ENCODE data around the gene SLC22A5. TPM values are rescaled to one million over a fixed set of nuclear protein-coding genes. Genes with fewer than 3 reads are reported as not detected.
A peak's percentile ranks its signal among the peaks of the same experiment; 100 is the strongest.

SLC22A5 gene
- polyA plus RNA-seq, 1 donor (not counting 4 experiments of a cell fraction or from before 2014, with no cell fraction given) = 14.8 TPM

DNA sequence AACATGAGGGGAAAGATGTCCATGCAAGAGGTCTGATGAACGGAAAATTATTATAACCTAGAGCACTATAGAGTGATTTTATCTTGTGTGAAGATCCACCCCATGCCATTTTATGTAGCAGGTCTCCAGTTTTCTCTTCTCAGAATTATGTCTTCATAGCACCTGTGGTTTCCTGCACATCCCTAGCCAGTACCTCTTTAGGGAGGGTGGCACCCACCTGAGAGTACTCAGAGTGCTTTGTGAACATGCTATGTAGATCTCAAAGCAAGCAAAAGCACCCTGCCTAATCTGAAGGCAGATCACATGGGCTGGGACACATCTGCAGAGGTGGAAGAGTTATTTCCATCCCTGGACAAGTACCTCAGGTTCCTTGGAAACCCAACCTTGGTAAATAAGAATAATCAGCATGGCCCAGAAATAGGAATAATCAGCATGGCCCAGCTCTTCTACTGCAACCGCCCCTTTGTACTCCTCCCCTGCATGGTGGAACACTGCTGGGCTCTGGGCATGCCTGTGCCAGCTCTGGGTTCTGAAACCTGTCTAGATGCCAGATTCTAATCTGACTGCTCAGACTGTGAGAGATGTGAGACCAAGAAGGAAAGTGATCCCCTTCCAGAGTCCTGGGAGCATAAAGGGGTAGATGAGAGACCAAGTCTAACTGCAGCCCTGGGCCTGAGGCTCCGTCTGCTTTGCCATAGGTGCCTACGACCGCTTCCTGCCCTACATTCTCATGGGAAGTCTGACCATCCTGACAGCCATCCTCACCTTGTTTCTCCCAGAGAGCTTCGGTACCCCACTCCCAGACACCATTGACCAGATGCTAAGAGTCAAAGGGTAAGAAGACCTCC lies 23.7 kb downstream of the SLC22A5 start:
- H3K36me3 ChIP-seq (ENCODE audit: control insufficient read depth in 2 of 2, extremely low read depth in 1 of 2, insufficient read depth in 2 of 2, low read length in 2 of 2) = peaks cover 16 to 36% of the 10 kb centered on the region in 2 experiments
- no peak for DNase-seq (ENCODE audit: low read depth, low spot score)
- peak; percentile 23 for FAIRE-seq
- H3K9me1 ChIP-seq (ENCODE audit: control insufficient read depth, extremely low read depth, insufficient read depth, low read length) = no peaks in the 10 kb centered on the region
- no peaks in the 10 kb centered on the region for H4K20me1 ChIP-seq (ENCODE audit: control insufficient read depth, extremely low read depth, insufficient read depth, low read length)
- peaks cover 73% of the 10 kb centered on the region for H3K4me1 ChIP-seq (ENCODE audit: control insufficient read depth, extremely low read depth, insufficient read depth, low read length)
- H3K27me3 ChIP-seq (ENCODE audit: control insufficient read depth, extremely low read depth, insufficient read depth, low read length) = no peaks in the 10 kb centered on the region
- TF ChIP-seq EZH2 (IDR thresholded peaks at IDR 0.05; ENCODE audit: low read length) = no peak
- TF ChIP-seq, protein P1, sequence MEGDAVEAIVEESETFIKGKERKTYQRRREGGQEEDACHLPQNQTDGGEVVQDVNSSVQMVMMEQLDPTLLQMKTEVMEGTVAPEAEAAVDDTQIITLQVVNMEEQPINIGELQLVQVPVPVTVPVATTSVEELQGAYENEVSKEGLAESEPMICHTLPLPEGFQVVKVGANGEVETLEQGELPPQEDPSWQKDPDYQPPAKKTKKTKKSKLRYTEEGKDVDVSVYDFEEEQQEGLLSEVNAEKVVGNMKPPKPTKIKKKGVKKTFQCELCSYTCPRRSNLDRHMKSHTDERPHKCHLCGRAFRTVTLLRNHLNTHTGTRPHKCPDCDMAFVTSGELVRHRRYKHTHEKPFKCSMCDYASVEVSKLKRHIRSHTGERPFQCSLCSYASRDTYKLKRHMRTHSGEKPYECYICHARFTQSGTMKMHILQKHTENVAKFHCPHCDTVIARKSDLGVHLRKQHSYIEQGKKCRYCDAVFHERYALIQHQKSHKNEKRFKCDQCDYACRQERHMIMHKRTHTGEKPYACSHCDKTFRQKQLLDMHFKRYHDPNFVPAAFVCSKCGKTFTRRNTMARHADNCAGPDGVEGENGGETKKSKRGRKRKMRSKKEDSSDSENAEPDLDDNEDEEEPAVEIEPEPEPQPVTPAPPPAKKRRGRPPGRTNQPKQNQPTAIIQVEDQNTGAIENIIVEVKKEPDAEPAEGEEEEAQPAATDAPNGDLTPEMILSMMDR (optimal IDR thresholded peaks at IDR 0.05 in 1 of 3, IDR thresholded peaks at IDR 0.05 in 1 of 3, conservative IDR thresholded peaks at IDR 0.05 in 1 of 3; ENCODE audit: extremely low read depth in 1 of 3, insufficient read depth in 2 of 3, low read length in 3 of 3) = no peak
- H3K9ac ChIP-seq (ENCODE audit: control insufficient read depth, extremely low read depth, insufficient read depth, low read length) = no peak overlapping the region
- no peaks in the 10 kb centered on the region for H3K9me3 ChIP-seq (ENCODE audit: control insufficient read depth, low read depth, low read length)
- no peak overlapping the region for H2AFZ ChIP-seq (ENCODE audit: control insufficient read depth, low read length)
- no peaks in the 10 kb centered on the region for H3K79me2 ChIP-seq (ENCODE audit: control insufficient read depth, insufficient read depth, low read length)
- no peak overlapping the region for H3K4me3 ChIP-seq (ENCODE audit: control insufficient read depth in 2 of 3, extremely low read depth in 1 of 3, insufficient read depth in 2 of 3, low read depth in 1 of 3, low read length in 3 of 3)
- no peak overlapping the region for H3K27ac ChIP-seq (ENCODE audit: control insufficient read depth, insufficient read depth, low read length)
- peak overlapping the region; percentile 8 for H3K4me2 ChIP-seq (ENCODE audit: control insufficient read depth, extremely low read depth, insufficient read depth, low read depth, low read length)
- dilution Hi-C loops (cut with MboI; ENCODE audit: extremely low pct_ligation_motif_present, low sequenced_read_pairs) = no loop called here

DNA sequence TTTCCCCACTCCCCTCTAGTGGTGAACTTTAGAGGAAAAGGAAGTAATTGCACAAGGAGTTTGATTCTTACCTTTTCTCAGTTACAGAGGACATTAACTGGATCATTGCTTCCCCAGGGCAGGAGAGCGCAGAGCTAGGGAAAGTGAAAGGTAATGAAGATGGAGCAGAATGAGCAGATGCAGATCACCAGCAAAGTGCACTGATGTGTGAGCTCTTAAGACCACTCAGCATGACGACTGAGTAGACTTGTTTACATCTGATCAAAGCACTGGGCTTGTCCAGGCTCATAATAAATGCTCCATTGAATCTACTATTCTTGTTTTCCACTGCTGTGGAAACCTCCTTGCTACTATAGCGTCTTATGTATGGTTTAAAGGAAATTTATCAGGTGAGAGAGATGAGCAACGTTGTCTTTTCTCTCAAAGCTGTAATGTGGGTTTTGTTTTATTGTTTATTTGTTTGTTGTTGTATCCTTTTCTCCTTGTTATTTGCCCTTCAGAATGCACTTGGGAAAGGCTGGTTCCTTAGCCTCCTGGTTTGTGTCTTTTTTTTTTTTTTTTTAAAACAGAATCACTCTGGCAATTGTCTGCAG lies 25.3 kb downstream of the SLC22A5 start:
- Histone ChIP-seq H2AFZ (ENCODE audit: control insufficient read depth, low read length) (no peak overlapping the region), H3K79me2 (ENCODE audit: control insufficient read depth, insufficient read depth, low read length) (no peaks in the 10 kb centered on the region), H3K9me1 (ENCODE audit: control insufficient read depth, extremely low read depth, insufficient read depth, low read length) (no peaks in the 10 kb centered on the region), H3K4me2 (ENCODE audit: control insufficient read depth, extremely low read depth, insufficient read depth, low read depth, low read length) (no peak overlapping the region), H3K27ac (ENCODE audit: control insufficient read depth, insufficient read depth, low read length) (no peak overlapping the region), H4K20me1 (ENCODE audit: control insufficient read depth, extremely low read depth, insufficient read depth, low read length) (no peaks in the 10 kb centered on the region), H3K9ac (ENCODE audit: control insufficient read depth, extremely low read depth, insufficient read depth, low read length) (no peak overlapping the region), H3K36me3 (ENCODE audit: control insufficient read depth in 2 of 2, extremely low read depth in 1 of 2, insufficient read depth in 2 of 2, low read length in 2 of 2) (peaks cover 14 to 30% of the 10 kb centered on the region in 2 experiments), H3K27me3 (ENCODE audit: control insufficient read depth, extremely low read depth, insufficient read depth, low read length) (no peaks in the 10 kb centered on the region), H3K4me1 (ENCODE audit: control insufficient read depth, extremely low read depth, insufficient read depth, low read length) (peaks cover 59% of the 10 kb centered on the region), H3K9me3 (ENCODE audit: control insufficient read depth, low read depth, low read length) (no peaks in the 10 kb centered on the region), H3K4me3 (ENCODE audit: control insufficient read depth in 2 of 3, extremely low read depth in 1 of 3, insufficient read depth in 2 of 3, low read depth in 1 of 3, low read length in 3 of 3) (no peak overlapping the region)
- FAIRE-seq = no peak
- no peak for DNase-seq (ENCODE audit: low read depth, low spot score)
- TF ChIP-seq, protein P1 (optimal IDR thresholded peaks at IDR 0.05 in 1 of 3, IDR thresholded peaks at IDR 0.05 in 1 of 3, conservative IDR thresholded peaks at IDR 0.05 in 1 of 3; ENCODE audit: extremely low read depth in 1 of 3, insufficient read depth in 2 of 3, low read length in 3 of 3) = no peak
- TF ChIP-seq EZH2 (IDR thresholded peaks at IDR 0.05; ENCODE audit: low read length) = no peak
- dilution Hi-C loops (cut with MboI; ENCODE audit: extremely low pct_ligation_motif_present, low sequenced_read_pairs) = no loop called here

Data from keratinocyte (primary cell).